ENCODE measurements around the gene FNTB. TPM values are rescaled to one million over a fixed set of nuclear protein-coding genes. Genes with fewer than 3 reads are reported as not detected.
"Not testable (repeated sequence)": the region's sequence is repeated elsewhere in the genome, so short reads cannot be mapped to it uniquely, and the experiment has no call there.

Gene FNTB
- total RNA-seq, 2 donors from 2014 or later = 24.7 to 47.1 TPM

- peak overlapping the region; percentile 45 for H3K4me3 Mint-ChIP-seq
- peak overlapping the region; percentile 84 for H3K27ac Mint-ChIP-seq
- peak; percentile 89 for ATAC-seq (replicated peaks)
- H3K36me3 Mint-ChIP-seq (ENCODE audit: low read depth) = peaks cover 51% of the 10 kb centered on the region
- peaks cover 34% of the 10 kb centered on the region for H3K4me1 Mint-ChIP-seq
- no peaks in the 10 kb centered on the region for H3K9me3 Mint-ChIP-seq
- H3K27me3 Mint-ChIP-seq = no peaks in the 10 kb centered on the region
Observed at GRCh38 chr14:65003394-65003793, 16.7 kb downstream of the FNTB start.

GRCh38 chr14:65006261-65006721 is 19.6 kb downstream of the FNTB start:
- no peak for ATAC-seq (replicated peaks)
- Mint-ChIP-seq H3K36me3 (ENCODE audit: low read depth) (peaks cover 77% of the 10 kb centered on the region), H3K4me1 (peaks cover 33% of the 10 kb centered on the region), H3K27me3 (no peaks in the 10 kb centered on the region), H3K9me3 (no peaks in the 10 kb centered on the region), H3K27ac (peak overlapping the region; percentile 28), H3K4me3 (no peak overlapping the region)

GRCh38 chr14:65007202-65007601 is 20.5 kb downstream of the FNTB start:
- Mint-ChIP-seq H3K27ac (no peak overlapping the region), H3K27me3 (no peaks in the 10 kb centered on the region), H3K4me3 (no peak overlapping the region), H3K4me1 (peaks cover 25% of the 10 kb centered on the region), H3K36me3 (ENCODE audit: low read depth) (peaks cover 80% of the 10 kb centered on the region), H3K9me3 (no peaks in the 10 kb centered on the region)
- ATAC-seq (replicated peaks) = no peak

- H3K27me3 Mint-ChIP-seq = no peaks in the 10 kb centered on the region
- no peaks in the 10 kb centered on the region for H3K9me3 Mint-ChIP-seq
- peaks cover 88% of the 10 kb centered on the region for H3K36me3 Mint-ChIP-seq (ENCODE audit: low read depth)
- H3K4me3 Mint-ChIP-seq = no peak overlapping the region
- peaks cover 9% of the 10 kb centered on the region for H3K4me1 Mint-ChIP-seq
- no peak for ATAC-seq (replicated peaks)
- H3K27ac Mint-ChIP-seq = no peak overlapping the region
Observed at GRCh38 chr14:65010211-65010931, 23.7 kb downstream of the FNTB start.

- no peaks in the 10 kb centered on the region for H3K27me3 Mint-ChIP-seq
- H3K9me3 Mint-ChIP-seq = no peaks in the 10 kb centered on the region
- no peak overlapping the region for H3K4me3 Mint-ChIP-seq
- H3K4me1 Mint-ChIP-seq = peaks cover 5% of the 10 kb centered on the region
- no peak for ATAC-seq (replicated peaks)
- no peak overlapping the region for H3K27ac Mint-ChIP-seq
- H3K36me3 Mint-ChIP-seq (ENCODE audit: low read depth) = peaks cover 88% of the 10 kb centered on the region
Observed at GRCh38 chr14:65011538-65011937, 24.8 kb downstream of the FNTB start.

GRCh38 chr14:65012353-65012752 is 25.7 kb downstream of the FNTB start:
- Mint-ChIP-seq H3K27ac (no peak overlapping the region), H3K4me1 (peaks cover 5% of the 10 kb centered on the region), H3K27me3 (no peaks in the 10 kb centered on the region), H3K9me3 (no peaks in the 10 kb centered on the region), H3K4me3 (no peak overlapping the region), H3K36me3 (ENCODE audit: low read depth) (peaks cover 91% of the 10 kb centered on the region)
- no peak for ATAC-seq (replicated peaks)

- ATAC-seq (replicated peaks) = no peak
- Mint-ChIP-seq H3K27me3 (no peaks in the 10 kb centered on the region), H3K27ac (no peak overlapping the region), H3K36me3 (ENCODE audit: low read depth) (peaks cover 64% of the 10 kb centered on the region), H3K4me3 (no peak overlapping the region), H3K9me3 (no peaks in the 10 kb centered on the region), H3K4me1 (peaks cover 5% of the 10 kb centered on the region)
Observed at GRCh38 chr14:65015391-65015790, 28.7 kb downstream of the FNTB start.

- Mint-ChIP-seq H3K4me1 (peaks cover 5% of the 10 kb centered on the region), H3K36me3 (ENCODE audit: low read depth) (peaks cover 62% of the 10 kb centered on the region), H3K27me3 (no peaks in the 10 kb centered on the region), H3K9me3 (no peaks in the 10 kb centered on the region), H3K4me3 (no peak overlapping the region), H3K27ac (no peak overlapping the region)
- no peak for ATAC-seq (replicated peaks)
Observed at GRCh38 chr14:65016471-65016870, 29.8 kb downstream of the FNTB start.

GRCh38 chr14:65019944-65020566 is 33.4 kb downstream of the FNTB start:
- Mint-ChIP-seq H3K27me3 (no peaks in the 10 kb centered on the region), H3K27ac (no peak overlapping the region), H3K36me3 (ENCODE audit: low read depth) (peaks cover 51% of the 10 kb centered on the region), H3K9me3 (no peaks in the 10 kb centered on the region), H3K4me1 (peaks cover 5% of the 10 kb centered on the region), H3K4me3 (no peak overlapping the region)
- ATAC-seq (replicated peaks) = peak; percentile 59

GRCh38 chr14:65024957-65025356 is 38.3 kb downstream of the FNTB start:
- H3K9me3 Mint-ChIP-seq = no peaks in the 10 kb centered on the region
- ATAC-seq (replicated peaks) = no peak
- peaks cover 11% of the 10 kb centered on the region for H3K4me1 Mint-ChIP-seq
- peaks cover 64% of the 10 kb centered on the region for H3K36me3 Mint-ChIP-seq (ENCODE audit: low read depth)
- no peak overlapping the region for H3K27ac Mint-ChIP-seq
- no peaks in the 10 kb centered on the region for H3K27me3 Mint-ChIP-seq
- no peak overlapping the region for H3K4me3 Mint-ChIP-seq

GRCh38 chr14:65025818-65026217 is 39.1 kb downstream of the FNTB start:
- H3K36me3 Mint-ChIP-seq (ENCODE audit: low read depth) = peaks cover 71% of the 10 kb centered on the region
- H3K27me3 Mint-ChIP-seq = no peaks in the 10 kb centered on the region
- no peaks in the 10 kb centered on the region for H3K9me3 Mint-ChIP-seq
- no peak for ATAC-seq (replicated peaks)
- H3K27ac Mint-ChIP-seq = no peak overlapping the region
- peaks cover 9% of the 10 kb centered on the region for H3K4me1 Mint-ChIP-seq
- H3K4me3 Mint-ChIP-seq = no peak overlapping the region

- peak overlapping the region; percentile 36 for H3K27ac Mint-ChIP-seq
- H3K36me3 Mint-ChIP-seq (ENCODE audit: low read depth) = peaks cover 69% of the 10 kb centered on the region
- H3K4me1 Mint-ChIP-seq = peaks cover 9% of the 10 kb centered on the region
- no peaks in the 10 kb centered on the region for H3K27me3 Mint-ChIP-seq
- no peaks in the 10 kb centered on the region for H3K9me3 Mint-ChIP-seq
- ATAC-seq (replicated peaks) = no peak
- no peak overlapping the region for H3K4me3 Mint-ChIP-seq
Observed at GRCh38 chr14:65026526-65026925, 39.8 kb downstream of the FNTB start.

GRCh38 chr14:65027127-65027799 is 40.6 kb downstream of the FNTB start:
- H3K27me3 Mint-ChIP-seq = no peaks in the 10 kb centered on the region
- peak; percentile 89 for ATAC-seq (replicated peaks)
- no peaks in the 10 kb centered on the region for H3K9me3 Mint-ChIP-seq
- H3K4me1 Mint-ChIP-seq = peaks cover 9% of the 10 kb centered on the region
- H3K27ac Mint-ChIP-seq = peak overlapping the region; percentile 36
- no peak overlapping the region for H3K4me3 Mint-ChIP-seq
- H3K36me3 Mint-ChIP-seq (ENCODE audit: low read depth) = peaks cover 68% of the 10 kb centered on the region

GRCh38 chr14:65028937-65029336 is 42.2 kb downstream of the FNTB start:
- Mint-ChIP-seq H3K27ac (no peak overlapping the region), H3K4me1 (peaks cover 9% of the 10 kb centered on the region), H3K9me3 (no peaks in the 10 kb centered on the region), H3K4me3 (no peak overlapping the region), H3K36me3 (ENCODE audit: low read depth) (peaks cover 68% of the 10 kb centered on the region), H3K27me3 (no peaks in the 10 kb centered on the region)
- ATAC-seq (replicated peaks) = no peak

GRCh38 chr14:65031321-65031720 is 44.6 kb downstream of the FNTB start:
- not testable (repeated sequence) for H3K4me3 Mint-ChIP-seq; H3K4me1 Mint-ChIP-seq; ATAC-seq (replicated peaks); H3K27ac Mint-ChIP-seq; H3K9me3 Mint-ChIP-seq; H3K27me3 Mint-ChIP-seq
- peaks cover 76% of the 10 kb centered on the region for H3K36me3 Mint-ChIP-seq (ENCODE audit: low read depth)

Data from activated T-helper 17 cell treated with anti-CD3 and anti-CD28 coated beads, Interleukin-2, amount 50 U/mL, for 72 hours (primary cell).